AG09319 (cell line): ENCODE measurements around the gene MUC5B.

Experiments used
- DNase-seq: peaks from one replicate; pipeline ENCODE4 v3.0.0-alpha.2; 2010; ENCODE audit warnings: low read depth; ENCODE audit errors: extremely low read depth
- CTCF ChIP-seq: IDR thresholded peaks from 2 replicates; pipeline ENCODE4 v1.5.1; 2011; ENCODE audit warnings: low read depth, mild to moderate bottlenecking, inconsistent platforms, low read length, moderate library complexity

Gene MUC5B

GRCh38 chr11:1194231-1194976 is 28.5 kb upstream of the MUC5B start:
- no peak for TF ChIP-seq CTCF
- no peak for DNase-seq

- TF ChIP-seq CTCF = no peak
- DNase-seq = no peak
These were observed 27.7 kb upstream of the MUC5B start for GRCh38 chr11:1194977-1195681.

GRCh38 chr11:1195682-1196515 is 27.0 kb upstream of the MUC5B start:
- no peak for TF ChIP-seq CTCF
- no peak for DNase-seq

- TF ChIP-seq CTCF = no peak
- no peak for DNase-seq
These were observed 26.1 kb upstream of the MUC5B start for GRCh38 chr11:1196516-1197391.

GRCh38 chr11:1197431-1197885 is 25.4 kb upstream of the MUC5B start:
- no peak for TF ChIP-seq CTCF
- DNase-seq = no peak

GRCh38 chr11:1197886-1198560 is 24.8 kb upstream of the MUC5B start:
- no peak for DNase-seq
- TF ChIP-seq CTCF = no peak
